Stomach (tissue), 9 donors: ENCODE results near the gene HDDC2. TPM values are rescaled to one million over a fixed set of nuclear protein-coding genes. Genes with fewer than 3 reads are reported as not detected.
A peak's percentile ranks its signal among the peaks of the same experiment; 100 is the strongest.

Experiments used
- DNase-seq, 2 donors: peaks; one replicate each; pipeline versions ENCODE4 v3.0.0 to v3.0.0-alpha.2; 2013 to 2019
- H3K27ac ChIP-seq, 5 donors: fragments of 200-600 bp in 4 of 5; sonication (generic) in 4 of 5; one replicate each; pipeline ENCODE4 v1.5.1; 2013 to 2019; ENCODE audit warnings: mild to moderate bottlenecking in 1 of 5, moderate library complexity in 1 of 5
- H3K27me3 ChIP-seq, 3 donors: fragments of 200-600 bp; sonication (generic); one replicate each; pipeline ENCODE4 v1.5.1; 2017 to 2019; ENCODE audit warnings: mixed run types in 1 of 3
- H3K36me3 ChIP-seq, 4 donors: fragments of 200-600 bp; sonication (generic); 1 replicate in 3 of 4; 2 replicates in 1 of 4; pipeline ENCODE4 v1.5.1; 2016 to 2019
- H3K4me1 ChIP-seq, 4 donors: fragments of 200-600 bp; sonication (generic); one replicate each; pipeline ENCODE4 v1.5.1; 2016 to 2019
- H3K4me3 ChIP-seq, 4 donors: fragments of 200-600 bp; sonication (generic) in 3 of 4; one replicate each; pipeline ENCODE4 v1.5.1; 2016 to 2019; ENCODE audit warnings: mild to moderate bottlenecking in 1 of 4
- H3K9me3 ChIP-seq, 4 donors: fragments of 200-600 bp; sonication (generic); one replicate each; pipeline ENCODE4 v1.5.1; 2016 to 2019
- EP300 ChIP-seq: sonication (generic); formaldehyde crosslinking; IDR thresholded peaks from one replicate; pipeline ENCODE4 v1.6.1; 2017; ENCODE audit warnings: antibody characterized with exemption
- POLR2A ChIP-seq, 4 donors: fragments of 450-650 bp; IDR thresholded peaks; one replicate each; pipeline ENCODE4 v1.6.1; 2016; ENCODE audit warnings: antibody characterized with exemption in 4 of 4, control low read depth in 2 of 4, mild to moderate bottlenecking in 1 of 4, moderate library complexity in 1 of 4
- POLR2AphosphoS5 ChIP-seq, 3 donors: sonication (generic); formaldehyde crosslinking; IDR thresholded peaks; one replicate each; pipeline ENCODE4 v1.6.1; 2016; ENCODE audit warnings: antibody characterized with exemption in 3 of 3
- WGBS, 5 donors: extraction: QIAGEN DNeasy Blood & Tissue Kit in 3 of 5; methylation state at CpG; one replicate each; pipeline versions ENCODE4 v1.1.5 to v1.1.7; 2013 to 2018; 5-methylcytosine and 5-hydroxymethylcytosine counted together
- intact Hi-C: fragments of 100-400 bp; cut with DNase I; formaldehyde crosslinking; loops from one replicate; pipeline ENCODE4 v1.15.1; 2023; ENCODE audit warnings: low total_unique reads
- polyA plus RNA-seq, 3 donors: library from polyadenylated mRNA; stranded (reverse); fragments of 200-250 nt; gene quantifications; one replicate each; pipeline ENCODE4 v1.2.3, GENCODE V29; 2013
- total RNA-seq, 5 donors: library from RNA; depleted of rRNA; stranded (reverse); fragments of >200 nt; gene quantifications; one replicate each; pipeline versions ENCODE4 v1.1.0 to v1.2.3, GENCODE V29; 2014 to 2016
- TF ChIP-seq, protein P1 (sequence below), 7 experiments: fragments of 450-650 bp in 4 of 7; fragments of 200-600 bp in 3 of 7; sonication (generic) in 3 of 7; IDR thresholded peaks; one replicate each; pipeline ENCODE4 v1.5.1; 2016 to 2019; ENCODE audit warnings: antibody characterized with exemption in 7 of 7, control low read depth in 2 of 7, mild to moderate bottlenecking in 1 of 7
- donor health status: healthy with polysubstance abuse.
- donor health status: Bipolar disorder and iron deficiency.
- donor health status: healthy.

HDDC2 gene
- total and polyA plus RNA-seq, 8 donors: 7.6 to 145 (median 48.0) TPM; not detected in 1

DNA sequence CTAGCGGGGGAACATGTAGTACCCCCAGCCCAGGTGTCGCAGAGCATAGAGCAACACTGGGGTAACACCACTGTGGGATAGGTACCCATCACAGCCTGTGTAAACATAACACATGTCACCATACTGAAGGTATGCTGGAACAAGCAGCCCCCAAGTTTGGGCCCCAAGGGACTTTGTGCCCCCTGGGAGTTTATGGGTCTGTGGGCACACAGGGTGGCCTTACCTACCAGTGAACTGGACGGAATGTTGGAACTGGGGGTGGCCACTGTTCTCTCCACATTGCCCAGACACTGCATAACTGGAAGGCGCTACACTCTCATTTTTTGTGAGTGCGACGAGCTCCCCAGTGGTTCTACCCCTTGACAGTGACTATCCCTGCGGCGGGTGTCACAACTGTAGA lies 28.5 kb downstream of the HDDC2 start:
- H3K4me3 ChIP-seq: no peak overlapping the region
- WGBS, 5 donors: 94 to 99% (median 97%) methylated on average over 8 of the region's 8 CpGs
- no peak for TF ChIP-seq POLR2AphosphoS5 (IDR thresholded peaks at IDR 0.05)
- TF ChIP-seq, protein P1, sequence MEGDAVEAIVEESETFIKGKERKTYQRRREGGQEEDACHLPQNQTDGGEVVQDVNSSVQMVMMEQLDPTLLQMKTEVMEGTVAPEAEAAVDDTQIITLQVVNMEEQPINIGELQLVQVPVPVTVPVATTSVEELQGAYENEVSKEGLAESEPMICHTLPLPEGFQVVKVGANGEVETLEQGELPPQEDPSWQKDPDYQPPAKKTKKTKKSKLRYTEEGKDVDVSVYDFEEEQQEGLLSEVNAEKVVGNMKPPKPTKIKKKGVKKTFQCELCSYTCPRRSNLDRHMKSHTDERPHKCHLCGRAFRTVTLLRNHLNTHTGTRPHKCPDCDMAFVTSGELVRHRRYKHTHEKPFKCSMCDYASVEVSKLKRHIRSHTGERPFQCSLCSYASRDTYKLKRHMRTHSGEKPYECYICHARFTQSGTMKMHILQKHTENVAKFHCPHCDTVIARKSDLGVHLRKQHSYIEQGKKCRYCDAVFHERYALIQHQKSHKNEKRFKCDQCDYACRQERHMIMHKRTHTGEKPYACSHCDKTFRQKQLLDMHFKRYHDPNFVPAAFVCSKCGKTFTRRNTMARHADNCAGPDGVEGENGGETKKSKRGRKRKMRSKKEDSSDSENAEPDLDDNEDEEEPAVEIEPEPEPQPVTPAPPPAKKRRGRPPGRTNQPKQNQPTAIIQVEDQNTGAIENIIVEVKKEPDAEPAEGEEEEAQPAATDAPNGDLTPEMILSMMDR (IDR thresholded peaks at IDR 0.05): no peak
- TF ChIP-seq EP300: no peak
- TF ChIP-seq POLR2A (IDR thresholded peaks at IDR 0.05): no peak
- peaks cover 6 to 59% (median 40%) of the 10 kb centered on the region in 4 donors for H3K36me3 ChIP-seq
- no peaks in the 10 kb centered on the region for H3K27me3 ChIP-seq
- no peak for DNase-seq
- H3K9me3 ChIP-seq: no peaks in the 10 kb centered on the region
- intact Hi-C loops: no loop called here
- peaks cover 0 to 11% (median 3%) of the 10 kb centered on the region in 4 donors for H3K4me1 ChIP-seq
- no peak overlapping the region for H3K27ac ChIP-seq

DNA sequence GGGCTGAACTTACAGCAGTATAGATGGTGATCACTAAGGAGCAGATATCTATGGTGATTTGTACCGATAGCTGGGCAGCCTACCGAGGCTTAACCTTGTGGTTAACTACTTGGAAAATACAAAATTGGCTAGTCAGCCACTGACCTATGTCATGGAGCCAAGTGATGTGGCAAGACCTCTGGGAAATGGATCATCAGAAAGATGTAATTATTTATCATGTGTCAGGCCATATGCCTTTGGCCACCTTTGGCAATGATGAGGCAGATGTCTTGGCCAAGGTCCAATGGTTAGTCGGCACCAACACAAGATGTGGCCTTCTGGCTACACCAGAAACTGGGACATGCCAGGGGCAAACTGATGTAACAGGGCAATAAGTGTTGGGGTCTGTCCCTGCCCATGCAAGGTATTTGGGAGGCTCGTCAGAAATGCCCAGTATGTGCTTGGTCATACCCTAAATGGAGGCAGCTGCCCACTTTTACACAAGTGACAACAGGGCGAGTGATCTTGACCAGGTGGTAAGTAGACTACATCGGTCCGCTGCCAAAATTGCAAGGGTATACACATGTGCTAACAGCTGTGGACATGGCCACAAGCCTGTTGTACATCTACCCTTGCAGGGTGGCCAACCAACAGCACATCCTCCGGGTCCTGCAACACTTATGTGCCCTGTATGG lies 30.1 kb downstream of the HDDC2 start:
- no peak overlapping the region for H3K4me3 ChIP-seq
- TF ChIP-seq EP300: no peak
- no peak for TF ChIP-seq POLR2AphosphoS5 (IDR thresholded peaks at IDR 0.05)
- TF ChIP-seq, protein P1 (IDR thresholded peaks at IDR 0.05): no peak
- TF ChIP-seq POLR2A (IDR thresholded peaks at IDR 0.05): no peak
- no peak overlapping the region for H3K27ac ChIP-seq
- H3K27me3 ChIP-seq: no peaks in the 10 kb centered on the region
- DNase-seq: no peak
- H3K36me3 ChIP-seq: peaks cover under 1 to 51% (median 37%) of the 10 kb centered on the region in 4 donors
- intact Hi-C loops: no loop called here
- WGBS, 5 donors: 89 to 96% (median 95%) methylated on average over 8 of the region's 8 CpGs
- H3K9me3 ChIP-seq: no peaks in the 10 kb centered on the region
- peaks cover 0 to 11% (median 3%) of the 10 kb centered on the region in 4 donors for H3K4me1 ChIP-seq

DNA sequence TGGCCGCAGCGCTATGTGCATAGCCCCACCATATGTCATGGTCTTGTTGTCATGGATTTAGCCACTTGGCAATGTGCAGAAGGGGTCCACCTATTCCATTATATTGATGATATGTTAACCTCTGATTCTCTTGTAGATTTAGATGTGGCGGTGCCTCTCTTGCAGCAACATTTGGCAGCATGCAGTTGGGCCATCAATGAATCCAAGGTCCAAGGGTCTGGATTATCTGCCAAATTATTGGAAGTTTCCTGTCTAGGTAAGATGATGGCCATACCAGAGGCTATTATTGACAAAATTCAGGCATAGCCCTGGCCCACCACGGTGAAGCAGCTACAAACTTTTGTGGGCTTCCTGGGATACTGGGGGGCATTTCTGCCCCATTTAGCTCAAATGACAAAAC lies 31.4 kb downstream of the HDDC2 start:
- TF ChIP-seq POLR2A (IDR thresholded peaks at IDR 0.05): no peak
- no peak for TF ChIP-seq EP300
- TF ChIP-seq, protein P1 (IDR thresholded peaks at IDR 0.05): no peak
- no peak for TF ChIP-seq POLR2AphosphoS5 (IDR thresholded peaks at IDR 0.05)
- Histone ChIP-seq H3K9me3 (no peaks in the 10 kb centered on the region), H3K4me3 (no peak overlapping the region), H3K27me3 (no peaks in the 10 kb centered on the region), H3K36me3 (peaks cover 0 to 38% (median 26%) of the 10 kb centered on the region in 4 donors), H3K4me1 (peaks cover 0 to 11% (median 2%) of the 10 kb centered on the region in 4 donors), H3K27ac (no peak overlapping the region)
- 91 to 98% (median 97%) methylated on average over 3 to 4 of the region's 4 CpGs for WGBS, 5 donors
- DNase-seq: no peak
- intact Hi-C loops: no loop called here

DNA sequence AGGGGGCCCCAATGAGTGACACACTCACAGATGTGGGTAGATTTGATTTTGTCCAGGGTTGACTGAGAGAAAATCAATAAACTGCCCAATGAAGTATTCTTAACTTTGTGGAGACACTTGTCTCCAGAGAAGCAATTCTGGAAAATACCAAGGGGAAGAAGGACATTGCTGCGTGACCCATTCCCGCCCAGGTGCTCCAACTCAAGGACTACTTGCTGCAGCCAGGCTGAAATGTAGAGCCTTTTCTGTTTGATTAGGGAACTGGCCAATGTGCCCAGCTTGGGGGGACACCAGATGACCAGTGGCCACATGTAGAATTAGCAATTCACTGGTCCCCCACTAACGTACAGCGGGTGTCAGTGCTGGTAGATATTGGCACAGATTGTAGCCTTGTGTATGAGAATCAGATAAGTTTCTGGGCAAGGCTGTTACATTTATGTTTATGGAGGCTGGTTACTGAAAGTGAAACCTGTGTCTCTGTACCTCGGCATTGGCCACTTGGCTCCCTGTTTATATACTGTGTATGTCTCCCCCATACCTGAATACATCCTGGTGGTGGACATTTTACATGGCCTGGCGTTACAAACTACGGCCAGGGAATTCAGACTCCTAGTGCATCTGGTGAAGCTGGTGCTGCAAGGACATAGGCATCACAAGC lies 32.3 kb downstream of the HDDC2 start:
- peaks cover 0 to 11% (median 0%) of the 10 kb centered on the region in 4 donors for H3K4me1 ChIP-seq
- no peak for DNase-seq
- 52 to 71% (median 64%) methylated on average over 7 of the region's 7 CpGs for WGBS, 5 donors
- peak overlapping the region in 2 of 5 donors; percentile 19 to 36 for H3K27ac ChIP-seq
- peaks cover 0 to 29% (median 23%) of the 10 kb centered on the region in 4 donors for H3K36me3 ChIP-seq
- no peaks in the 10 kb centered on the region for H3K9me3 ChIP-seq
- no peaks in the 10 kb centered on the region for H3K27me3 ChIP-seq
- intact Hi-C loops: no loop called here
- TF ChIP-seq POLR2AphosphoS5 (IDR thresholded peaks at IDR 0.05) (no peak), EP300 (no peak), POLR2A (IDR thresholded peaks at IDR 0.05) (no peak)
- TF ChIP-seq, protein P1 (IDR thresholded peaks at IDR 0.05): peak in 1 of 7 experiments; percentile 7
- H3K4me3 ChIP-seq: peak overlapping the region in 2 of 4 donors; percentile 13 to 15
